SK-N-MC (cell line): ENCODE measurements around the gene C19orf73.

Experiments used
- EZH2 ChIP-seq: fragments of 200-600 bp; sonication (generic); IDR thresholded peaks from one replicate; pipeline ENCODE4 v1.6.1; 2017; ENCODE audit warnings: antibody characterized with exemption
- FOXP2 ChIP-seq: optimal IDR thresholded peaks from 2 replicates; pipeline ENCODE3; 2011; ENCODE audit warnings: mild to moderate bottlenecking, moderate library complexity; ENCODE audit not compliant: insufficient read depth; ENCODE audit errors: extremely low read length, control extremely low read depth
- POLR2AphosphoS5 ChIP-seq: IDR thresholded peaks from 2 replicates; pipeline ENCODE4 v1.6.1; 2012; ENCODE audit warnings: mild to moderate bottlenecking, low read depth, low read length, borderline replicate concordance

DNA sequence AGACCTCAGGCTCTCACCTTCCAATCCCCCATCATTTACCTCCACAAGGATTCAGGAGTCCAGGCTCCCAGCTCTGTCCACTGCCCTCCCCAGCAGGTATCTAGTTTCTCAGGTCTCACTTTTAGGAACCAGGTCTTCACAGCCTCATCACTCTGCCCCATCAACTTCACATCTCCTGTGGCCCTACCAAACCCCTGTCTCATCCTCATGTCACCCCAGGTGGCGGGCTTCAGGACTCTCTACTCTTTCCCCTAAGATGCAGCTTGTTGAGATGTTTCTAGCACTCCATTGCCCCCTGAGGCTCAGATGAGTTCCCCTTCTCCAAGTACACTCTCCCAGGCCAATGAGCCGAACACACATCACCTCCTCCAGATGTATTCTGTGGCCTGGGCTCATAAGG lies 1.9 kb upstream of the C19orf73 start:
- TF ChIP-seq POLR2AphosphoS5 (no peak), FOXP2 (no peak), EZH2 (no peak)
